Left cardiac atrium (tissue), 4 donors: ENCODE measurements around the gene TNFAIP1. TPM values are rescaled to one million over a fixed set of nuclear protein-coding genes. Genes with fewer than 3 reads are reported as not detected.
A peak's percentile ranks its signal among the peaks of the same experiment; 100 is the strongest.
"Not testable (repeated sequence)": the region's sequence is repeated elsewhere in the genome, so short reads cannot be mapped to it uniquely, and the experiment has no call there.

Experiments used
- ATAC-seq, 2 donors: fragments of 200-7000 bp; cut with Tn5 transposase; one replicate each; pipeline ENCODE4 v1.9.1; 2020; ENCODE audit warnings: mild to moderate bottlenecking in 2 of 2, moderate library complexity in 2 of 2
- DNase-seq: peaks from one replicate; pipeline ENCODE4 v3.0.0-alpha.2; 2020
- intact Hi-C, 2 donors: fragments of 100-400 bp; cut with DNase I; formaldehyde crosslinking; loops; one replicate each; pipeline versions ENCODE4 v1.14.1 to v1.15.1; 2022 to 2023
- long read RNA-seq: library from polyadenylated mRNA; unstranded; transcript quantifications from one replicate; pipeline ENCODE4 v2.0.0, GENCODE V29; 2021
- total RNA-seq, 2 donors: library from RNA; stranded (reverse); fragmentation: NEBNext Ultra II Directional; extraction: Animal tissue kit (Norgen Biotek cat#: 25700); gene quantifications; one replicate each; pipeline ENCODE4 v1.2.1, GENCODE V29; 2021
- donor health status: DM: no; HTN: yes; CAD: no.
- donor health status: DM: no; HTN: yes; CAD: no; lungs with severe emphysema.
- donor health status: DM: yes; HTN: yes; CAD: no.
- donor health status: Dilated cardiomyopathy.

TNFAIP1 gene
- 10 to 100 TPM; 26.4 to 83.8 TPM for total RNA-seq
- long read RNA-seq, transcript TNFAIP1-201 (7 exons, 3,627 nt): major isoform, 50 of 119 reads
- long read RNA-seq, partial matches to known transcripts: 62 of 119 reads
- long read RNA-seq, other reads (novel, unspliced or antisense): 5 of 119 reads

- DNase-seq (peak; percentile 100), ATAC-seq (peak; percentile 97)
- intact Hi-C loops: no loop called here
Observed at GRCh38 chr17:28335201-28335958, at the start of gene TNFAIP1, which contains the start of gene IFT20. Gene TNFAIP1, plus strand, starts transcription at chr17:28335761. Its CDS starts 3,761 bp downstream, at chr17:28339522. Gene IFT20, minus strand, starts transcription at chr17:28335472. Its CDS starts 3,487 bp downstream, at chr17:28331985.

GRCh38 chr17:28285965-28286364, 49.6 kb upstream of the TNFAIP1 start:
- DNase-seq: no peak
- ATAC-seq: no peak
- intact Hi-C loops: no loop called here

- no peak for DNase-seq
- ATAC-seq: no peak
- intact Hi-C loops: no loop called here
Observed at GRCh38 chr17:28290703-28291102, 44.9 kb upstream of the TNFAIP1 start.

GRCh38 chr17:28291780-28292330, 43.7 kb upstream of the TNFAIP1 start:
- intact Hi-C loops: no loop called here
- ATAC-seq (no peak), DNase-seq (no peak)

- DNase-seq, intact Hi-C loops, ATAC-seq: not testable (repeated sequence)
Observed at GRCh38 chr17:28292878-28293277, 42.7 kb upstream of the TNFAIP1 start.

GRCh38 chr17:28293994-28294393, 41.6 kb upstream of the TNFAIP1 start:
- intact Hi-C loops: no loop called here
- ATAC-seq (no peak), DNase-seq (no peak)

- intact Hi-C loops: no loop called here
- ATAC-seq (no peak), DNase-seq (no peak)
Observed at GRCh38 chr17:28295677-28296578, 39.6 kb upstream of the TNFAIP1 start.

- DNase-seq: no peak
- ATAC-seq: no peak
- intact Hi-C loops: no loop called here
Observed at GRCh38 chr17:28298449-28298848, 37.1 kb upstream of the TNFAIP1 start.

GRCh38 chr17:28306954-28307401, 28.6 kb upstream of the TNFAIP1 start:
- DNase-seq (no peak), ATAC-seq (no peak)
- intact Hi-C loops: no loop called here

GRCh38 chr17:28313841-28314240, 21.7 kb upstream of the TNFAIP1 start:
- ATAC-seq (no peak), DNase-seq (no peak)
- intact Hi-C loops: no loop called here

GRCh38 chr17:28315846-28316705, 19.5 kb upstream of the TNFAIP1 start:
- DNase-seq (no peak), ATAC-seq (no peak)
- intact Hi-C loops: no loop called here

- intact Hi-C loops: no loop called here
- ATAC-seq: no peak
- no peak for DNase-seq
Observed at GRCh38 chr17:28317099-28317965, 18.2 kb upstream of the TNFAIP1 start.

GRCh38 chr17:28317966-28318758, 17.4 kb upstream of the TNFAIP1 start:
- DNase-seq (no peak), ATAC-seq (peak; percentile 2 to 4)
- intact Hi-C loops: no loop called here

GRCh38 chr17:28318759-28319597, 16.6 kb upstream of the TNFAIP1 start, which contains the start of gene TMEM97:
Gene TMEM97, plus strand, starts transcription at chr17:28319200. Its CDS starts 40 bp downstream, at chr17:28319240.
- peak; percentile 99 to 100 for ATAC-seq
- DNase-seq: peak; percentile 97
- intact Hi-C loops: no loop called here

- no peak for ATAC-seq
- intact Hi-C loops: no loop called here
Observed at GRCh38 chr17:28319598-28319935, 16.0 kb upstream of the TNFAIP1 start.

More at GRCh38 chr17:28319598-28319935, 16.0 kb upstream of the TNFAIP1 start:
- DNase-seq: no peak
